GM21619 (cell line): ENCODE measurements around the gene NKAIN1.
"Not testable (repeated sequence)": the region's sequence is repeated elsewhere in the genome, so short reads cannot be mapped to it uniquely, and the experiment has no call there.

Source experiments
- ATAC-seq: cut with Tn5 transposase; IDR thresholded peaks from one replicate; pipeline ENCODE4 v1.9.1; 2021; ENCODE audit not compliant: unreplicated experiment

The NKAIN1 gene

DNA sequence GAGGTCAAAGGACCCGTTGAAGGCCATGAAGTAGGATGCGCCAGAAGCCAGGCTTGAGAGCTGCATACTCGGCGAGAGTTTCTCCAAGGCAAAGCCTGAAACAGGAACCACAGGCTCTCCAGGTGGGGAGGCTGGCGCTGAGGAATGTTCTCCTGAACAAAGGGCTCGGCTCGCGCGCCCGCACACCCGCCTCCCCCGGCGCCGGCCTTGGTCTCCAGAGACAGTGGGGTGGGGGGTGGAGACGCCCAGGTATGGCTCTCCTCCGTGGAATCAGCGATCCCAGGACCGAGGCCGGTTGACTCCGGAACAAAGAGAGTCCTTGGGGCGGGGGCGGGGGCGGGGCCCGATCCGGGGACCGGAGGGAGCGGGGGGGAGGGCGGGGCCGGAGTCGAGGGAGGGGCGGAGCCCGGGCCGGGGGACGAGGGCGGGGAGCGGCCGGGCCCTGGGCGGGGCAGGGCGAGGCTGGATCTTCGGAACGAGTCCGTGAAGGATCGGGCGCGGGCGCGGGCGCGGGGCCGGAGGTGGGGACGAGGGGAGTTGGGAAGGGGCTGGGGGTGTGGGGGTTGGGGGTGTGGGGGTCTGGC is 85.0 kb downstream of the NKAIN1 start:
- ATAC-seq, result peak; percentile 26

DNA sequence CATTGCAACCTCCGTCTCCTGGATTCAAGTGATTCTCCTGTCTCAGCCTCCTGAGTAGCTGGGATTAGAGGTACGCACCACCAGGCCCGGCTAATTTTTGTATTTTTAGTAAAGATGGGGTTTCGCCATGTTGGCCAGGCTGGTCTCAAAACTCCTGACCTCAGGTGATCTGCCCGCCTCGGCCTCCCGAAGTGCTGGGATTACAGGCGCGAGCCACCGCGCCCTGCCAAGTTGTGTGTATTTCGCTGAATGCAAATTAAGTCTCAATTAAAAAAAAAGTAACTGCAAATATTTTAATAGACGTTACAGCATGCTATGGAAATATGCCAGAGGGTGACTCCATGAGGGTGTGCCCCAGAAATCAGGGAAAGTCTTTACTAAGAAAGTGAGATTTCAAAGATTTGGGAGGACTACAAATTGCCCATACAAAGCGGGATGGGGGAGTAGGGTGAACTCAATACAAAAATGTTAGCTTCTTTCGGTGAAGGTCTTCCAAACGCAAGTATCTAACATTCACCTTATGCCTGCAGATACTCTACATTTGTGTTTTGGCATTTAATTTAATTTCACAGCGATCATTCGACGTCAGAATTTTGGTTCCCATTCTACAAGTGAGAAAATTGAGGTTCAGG is 85.6 kb downstream of the NKAIN1 start:
- ATAC-seq, result no peak

DNA sequence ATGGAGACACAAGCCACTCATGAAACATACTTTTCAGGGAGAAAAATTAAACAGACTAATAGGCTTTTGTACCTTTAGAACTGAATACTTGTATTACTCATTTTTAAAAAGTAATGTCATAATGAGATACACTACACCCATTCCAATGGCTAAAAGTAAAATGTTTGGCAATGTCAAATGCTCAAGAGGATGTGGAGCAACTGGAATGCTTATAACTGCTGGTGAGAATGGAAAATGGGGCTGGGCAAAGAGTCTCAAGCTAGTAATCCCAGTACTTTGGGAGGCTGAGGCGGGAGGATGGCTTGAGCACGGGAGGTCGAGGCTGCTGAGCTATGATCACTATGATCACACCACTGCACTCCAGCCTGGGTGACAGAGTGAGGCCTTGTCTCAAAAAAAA is 86.3 kb downstream of the NKAIN1 start:
- ATAC-seq, result no peak

DNA sequence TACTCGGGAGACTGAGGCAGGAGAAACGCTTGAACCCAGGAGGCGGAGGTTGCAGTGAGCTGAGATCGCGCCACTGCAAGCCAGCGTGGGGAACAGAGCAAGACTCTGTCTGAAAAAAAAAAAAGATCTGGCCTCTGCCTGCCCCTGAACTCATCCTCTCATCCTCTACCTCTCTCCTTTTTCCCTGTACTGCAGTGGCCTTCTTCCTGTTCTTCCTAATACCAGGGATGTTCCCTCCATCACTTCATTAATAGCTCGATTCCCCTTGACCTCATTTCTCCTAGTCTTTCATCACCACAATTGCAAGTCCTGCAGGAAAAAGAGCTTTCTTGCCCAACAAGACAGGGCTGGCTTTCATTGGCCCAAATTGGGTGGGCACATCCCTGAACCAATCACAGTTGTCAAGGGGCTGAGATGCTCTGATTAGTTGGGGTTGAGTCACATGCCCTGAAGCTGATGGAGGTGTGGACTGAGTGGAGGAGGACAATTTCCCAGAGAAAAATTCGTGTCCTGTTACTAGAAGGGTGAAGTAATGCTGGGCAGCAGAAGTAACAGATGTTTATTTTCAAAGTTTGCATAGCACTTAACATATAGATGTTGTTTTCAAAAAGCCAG is 87.4 kb downstream of the NKAIN1 start:
- no peak for ATAC-seq

DNA sequence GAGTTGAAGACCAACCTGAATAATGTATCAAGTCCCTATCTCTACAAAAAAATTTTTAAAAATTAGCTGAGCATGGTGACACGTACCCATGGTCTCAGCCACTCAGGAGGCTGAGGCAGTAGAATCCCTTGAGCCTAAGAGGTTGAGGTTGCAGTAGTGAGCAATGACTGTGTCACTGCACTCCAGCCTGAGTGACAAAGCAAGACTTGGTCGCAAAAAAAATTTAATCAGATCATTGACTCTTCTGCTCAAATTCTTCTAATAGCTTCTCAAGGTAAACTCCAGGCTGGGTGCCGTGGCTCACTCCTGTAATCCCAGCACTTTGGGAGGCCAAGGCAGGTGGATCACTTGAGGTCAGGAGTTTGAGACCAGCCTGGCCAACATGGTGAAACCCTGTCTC is 88.3 kb downstream of the NKAIN1 start:
- ATAC-seq, result no peak

DNA sequence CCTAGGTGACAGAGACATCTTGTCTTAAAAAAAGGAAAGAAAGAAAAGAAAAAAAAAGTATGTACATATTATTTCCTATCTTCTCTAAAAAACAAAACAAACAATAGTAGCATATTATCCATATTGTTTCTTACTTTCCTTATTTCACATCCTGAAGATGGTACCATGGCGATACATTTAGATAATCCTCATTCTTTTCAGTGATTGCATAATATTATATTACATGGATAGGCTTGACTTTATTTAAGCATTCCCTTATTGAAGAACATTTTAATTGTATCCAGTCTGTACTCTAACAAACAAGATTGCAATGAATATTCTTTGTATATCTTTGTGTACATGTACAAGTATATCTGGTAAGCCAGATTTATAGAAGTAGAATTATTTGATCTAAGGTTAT is 91.3 kb downstream of the NKAIN1 start:
- ATAC-seq, result no peak

DNA sequence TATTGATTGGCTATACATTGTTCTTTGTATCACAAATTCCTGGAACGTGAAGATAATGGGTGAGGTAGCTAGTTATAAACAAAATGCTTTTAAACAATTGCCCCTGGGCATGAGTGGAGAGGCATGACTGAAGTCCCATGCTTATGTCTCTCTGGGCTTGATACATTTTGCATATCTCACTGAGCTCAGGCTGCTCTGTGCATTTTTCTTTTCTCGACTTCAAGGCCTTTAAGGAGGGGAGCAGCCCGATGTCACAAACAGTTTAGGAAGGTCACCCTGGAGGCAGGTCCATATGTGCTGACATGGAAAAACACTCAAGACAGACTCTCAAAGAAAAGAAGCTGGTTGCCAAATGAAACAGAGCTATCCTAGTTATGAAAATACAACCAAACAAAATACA is 94.0 kb downstream of the NKAIN1 start:
- ATAC-seq, result no peak

DNA sequence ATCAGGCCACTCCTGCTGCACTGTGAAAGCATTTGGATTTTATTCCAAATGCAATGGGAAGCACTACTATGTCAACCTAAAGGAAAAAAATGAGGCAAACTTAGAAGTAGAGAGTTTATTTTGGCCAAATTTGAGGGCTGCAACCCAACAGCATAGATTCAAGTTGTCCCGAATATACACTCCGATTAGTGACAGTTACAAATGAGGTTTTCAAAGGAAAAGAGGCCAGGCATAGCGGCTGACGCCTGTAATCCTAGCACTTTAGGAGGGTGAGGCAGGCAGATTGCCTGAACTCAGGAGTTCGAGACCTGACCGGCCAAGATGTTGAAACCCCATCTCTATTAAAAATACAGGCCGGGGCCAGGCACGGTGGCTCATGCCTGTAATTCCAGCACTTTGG is 95.2 kb downstream of the NKAIN1 start:
- no peak for ATAC-seq

DNA sequence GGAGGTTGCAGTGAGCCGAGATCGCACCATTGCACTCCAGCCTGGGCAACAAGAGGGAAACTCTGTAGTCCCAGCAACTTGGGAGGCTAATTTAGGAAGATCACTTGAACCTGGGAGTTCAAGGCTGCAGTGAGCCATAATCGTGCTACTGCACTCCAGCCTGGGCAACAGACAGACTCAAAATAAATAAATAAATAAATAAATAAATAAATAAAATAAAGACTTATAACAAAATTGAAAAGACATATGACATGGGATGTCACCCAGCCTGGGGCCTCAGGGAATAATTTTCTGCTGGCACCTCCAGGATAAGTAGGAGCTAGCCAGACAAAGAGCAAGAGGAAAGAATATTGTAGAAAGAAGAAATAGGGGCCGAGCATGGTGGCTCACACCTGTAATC is 96.2 kb downstream of the NKAIN1 start:
- ATAC-seq, result no peak

DNA sequence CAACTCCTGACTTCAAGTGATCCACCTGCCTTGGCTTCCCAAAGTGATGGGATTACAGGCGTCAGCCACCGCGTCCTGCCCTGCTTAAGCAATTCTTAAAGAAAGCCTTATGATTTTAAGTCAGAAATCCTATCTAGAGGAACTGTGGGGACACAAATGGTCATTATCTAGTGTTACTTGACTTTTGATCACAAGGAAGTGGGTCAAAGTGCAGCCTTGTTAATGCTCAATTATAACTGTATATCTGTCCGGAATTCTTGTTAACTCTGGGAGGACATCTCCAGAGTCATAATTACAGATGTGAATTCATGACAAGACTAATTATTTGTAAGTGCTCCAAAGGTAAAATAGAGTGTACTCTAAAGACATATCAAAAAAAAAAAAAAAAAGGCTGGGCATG is 97.3 kb downstream of the NKAIN1 start:
- no peak for ATAC-seq

DNA sequence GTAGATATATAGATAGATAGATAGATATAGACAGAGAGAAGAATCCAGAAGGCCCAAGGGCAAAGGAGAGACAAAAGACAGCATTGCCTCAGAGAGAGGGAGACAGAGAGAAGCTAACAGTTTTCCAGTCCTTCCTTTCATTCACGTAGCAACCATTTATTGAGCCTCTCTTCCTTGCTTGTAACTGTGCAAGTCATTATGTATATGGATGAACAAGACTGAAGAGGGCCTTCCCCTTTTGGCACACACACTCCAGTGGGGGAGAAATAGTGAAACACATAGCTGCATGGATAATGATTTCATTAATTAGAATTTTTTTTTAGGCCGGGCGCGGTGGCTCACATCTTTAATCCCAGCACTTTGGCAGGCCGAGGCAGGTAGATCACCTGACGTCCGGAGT is 99.4 kb downstream of the NKAIN1 start:
- ATAC-seq, result no peak

DNA sequence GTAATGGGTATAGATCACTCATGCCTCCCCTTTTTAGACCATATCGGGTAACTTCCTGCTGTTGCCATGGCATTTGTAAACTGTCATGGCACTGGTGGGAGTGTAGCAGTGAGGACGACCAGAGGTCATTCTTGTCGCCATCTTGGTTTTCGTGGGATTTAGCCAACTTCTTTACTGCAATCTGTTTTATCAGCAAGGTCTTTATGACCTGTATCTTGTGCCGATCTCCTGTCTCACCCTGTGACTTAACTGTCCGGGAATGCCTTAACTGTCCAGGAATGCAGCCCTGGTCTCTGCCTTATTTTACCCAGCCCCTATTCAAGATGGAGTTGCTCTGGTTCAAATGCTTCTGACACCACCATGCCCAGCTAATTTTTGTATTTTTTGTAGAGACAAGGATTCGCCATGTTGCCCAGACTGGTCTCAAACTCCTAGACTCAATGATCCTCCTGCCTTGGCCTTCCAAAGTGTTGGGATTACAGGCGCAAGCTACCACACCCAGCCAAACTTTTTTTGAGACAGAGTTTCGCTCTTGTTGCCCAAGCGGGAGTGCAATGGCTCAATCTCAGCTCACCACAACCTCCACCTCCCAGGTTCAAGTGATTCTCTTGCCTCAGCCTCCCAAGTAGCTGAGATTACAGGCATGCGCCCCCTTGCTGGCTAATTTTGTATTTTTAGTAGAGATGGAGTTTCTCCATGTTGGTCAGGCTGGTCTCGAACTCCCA is 100.7 kb downstream of the NKAIN1 start:
- not testable (repeated sequence) for ATAC-seq

DNA sequence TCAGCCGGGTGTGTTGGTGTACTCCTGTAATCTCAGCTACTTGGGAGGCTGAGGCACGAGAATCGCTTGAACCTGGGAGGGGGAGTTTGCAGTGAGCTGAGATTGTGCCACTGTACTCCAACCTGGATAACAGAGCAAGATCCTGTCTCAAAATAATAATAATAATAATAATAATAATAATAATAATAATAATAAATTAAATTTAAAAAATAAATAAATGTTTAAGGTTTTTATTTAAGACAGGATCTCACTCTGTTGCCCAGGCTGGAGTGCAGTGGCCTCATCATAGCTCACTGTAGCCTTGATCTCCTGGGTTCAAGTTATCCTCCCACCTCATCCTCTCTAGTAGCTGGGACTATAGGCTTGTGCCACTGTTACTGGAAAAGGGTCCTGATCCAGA is 101.8 kb downstream of the NKAIN1 start:
- not testable (repeated sequence) for ATAC-seq

DNA sequence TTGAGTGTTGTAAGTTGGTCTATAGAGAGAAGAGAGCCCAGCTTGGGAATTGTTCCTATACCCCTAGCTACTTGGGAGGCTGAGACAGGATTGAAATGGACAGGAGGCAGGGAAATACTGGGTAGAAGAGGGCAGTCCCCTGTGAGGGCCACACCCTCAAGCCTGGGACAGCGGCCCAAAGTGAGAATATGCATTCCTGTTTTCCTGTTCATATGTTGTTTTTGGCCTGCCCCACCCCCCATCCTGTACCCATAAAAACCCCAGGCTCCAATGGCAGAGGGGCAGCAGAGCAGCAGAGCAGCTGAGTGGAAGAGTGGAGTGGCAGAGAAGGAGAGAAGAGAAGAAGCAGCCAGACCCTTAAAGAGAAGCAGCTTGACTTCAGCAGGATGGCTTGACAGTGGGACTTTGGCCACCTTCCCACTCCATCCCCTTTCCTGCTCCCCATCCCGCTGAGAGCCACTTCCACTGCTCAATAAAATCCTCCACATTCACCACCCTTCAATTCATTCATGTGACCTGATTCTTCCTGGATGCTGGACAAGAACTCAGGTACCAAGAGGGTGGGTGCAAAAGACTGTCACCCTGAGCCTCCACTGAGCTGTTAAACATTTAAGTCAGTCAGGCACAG is 103.6 kb downstream of the NKAIN1 start:
- no peak for ATAC-seq

DNA sequence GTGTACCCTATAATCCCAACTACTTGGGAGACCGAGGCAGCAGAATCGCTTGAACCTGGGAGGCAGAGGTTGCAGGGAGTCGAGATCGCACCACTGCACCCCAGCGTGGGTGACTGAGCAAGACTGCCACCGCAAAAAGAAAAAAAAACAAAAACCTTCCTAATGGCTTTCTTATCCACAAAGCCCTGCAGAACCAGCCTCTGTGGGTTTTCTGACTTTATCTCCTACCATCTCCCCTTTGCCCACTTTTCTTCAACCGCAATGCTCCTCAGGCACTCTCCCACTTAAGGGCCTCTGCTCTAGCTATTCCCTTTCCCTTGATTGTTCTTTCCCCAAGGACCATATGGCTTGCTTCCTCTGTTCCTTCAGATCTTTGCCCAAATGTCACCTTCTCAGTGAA is 106.3 kb downstream of the NKAIN1 start:
- no peak for ATAC-seq
